Measurements from ENCODE around the gene MEGF11. TPM values are rescaled to one million over a fixed set of nuclear protein-coding genes. Genes with fewer than 3 reads are reported as not detected.

MEGF11 gene
- total RNA-seq, 2 experiments from 2014 or later, result 3.3 to 6.8 TPM

- Histone ChIP-seq H3K9me2 (ENCODE audit: insufficient read depth, low read length) (no peaks in the 10 kb centered on the region), H2AFZ (ENCODE audit: low read length) (no peak overlapping the region), H4K20me1 (ENCODE audit: insufficient read depth, low read length) (no peaks in the 10 kb centered on the region), H3K9me3 (ENCODE audit: low read length) (no peaks in the 10 kb centered on the region), H3K4me1 (ENCODE audit: insufficient read depth, low read length, poor library complexity, severe bottlenecking) (peaks cover 11% of the 10 kb centered on the region), H3K36me3 (ENCODE audit: insufficient read depth, low read length) (no peaks in the 10 kb centered on the region), H3K79me2 (ENCODE audit: insufficient read depth, low read depth, low read length) (no peaks in the 10 kb centered on the region), H3K4me3 (ENCODE audit: low read depth, low read length, poor library complexity, severe bottlenecking) (no peak overlapping the region), H3K27ac (ENCODE audit: low read depth, low read length, poor library complexity, severe bottlenecking) (no peak overlapping the region), H3K4me2 (ENCODE audit: low read length) (no peak overlapping the region)
- no peak for TF ChIP-seq CTCF (conservative IDR thresholded peaks at IDR 0.05; ENCODE audit: low read length)
- no peak for TF ChIP-seq EZH2phosphoT487 (IDR thresholded peaks at IDR 0.05; ENCODE audit: borderline replicate concordance, low read depth, low read length)
- no peak for DNase-seq (ENCODE audit: low spot score)
- POLR2A ChIA-PET, result no interaction called here
- CTCF ChIA-PET (ENCODE audit: unreplicated experiment), result no interaction called here
- BruUV-seq (replicated peaks), result no TSS peak
- intact Hi-C loops (cut with micrococcal nuclease; ENCODE audit: unreplicated experiment), result no loop called here
Observed at GRCh38 chr15:66120422-66120821, 133.1 kb downstream of the MEGF11 start.

- CTCF ChIA-PET (ENCODE audit: unreplicated experiment), result no interaction called here
- H3K36me3 ChIP-seq (ENCODE audit: insufficient read depth, low read length), result no peaks in the 10 kb centered on the region
- intact Hi-C loops (cut with micrococcal nuclease; ENCODE audit: unreplicated experiment), result loop anchor here (10.0 kb wide), 1 partner anchor 167 kb away; no protein-coding TSS in a partner anchor
- H3K4me3 ChIP-seq (ENCODE audit: low read depth, low read length, poor library complexity, severe bottlenecking), result no peak overlapping the region
- no peaks in the 10 kb centered on the region for H4K20me1 ChIP-seq (ENCODE audit: insufficient read depth, low read length)
- H2AFZ ChIP-seq (ENCODE audit: low read length), result no peak overlapping the region
- no peaks in the 10 kb centered on the region for H3K9me3 ChIP-seq (ENCODE audit: low read length)
- no peak for DNase-seq (ENCODE audit: low spot score)
- H3K4me2 ChIP-seq (ENCODE audit: low read length), result no peak overlapping the region
- H3K9me2 ChIP-seq (ENCODE audit: insufficient read depth, low read length), result no peaks in the 10 kb centered on the region
- no peak for TF ChIP-seq EZH2phosphoT487 (IDR thresholded peaks at IDR 0.05; ENCODE audit: borderline replicate concordance, low read depth, low read length)
- no peak for TF ChIP-seq CTCF (conservative IDR thresholded peaks at IDR 0.05; ENCODE audit: low read length)
- BruUV-seq (replicated peaks), result no TSS peak
- H3K79me2 ChIP-seq (ENCODE audit: insufficient read depth, low read depth, low read length), result no peaks in the 10 kb centered on the region
- H3K4me1 ChIP-seq (ENCODE audit: insufficient read depth, low read length, poor library complexity, severe bottlenecking), result peaks cover 33% of the 10 kb centered on the region
- POLR2A ChIA-PET, result no interaction called here
- no peak overlapping the region for H3K27ac ChIP-seq (ENCODE audit: low read depth, low read length, poor library complexity, severe bottlenecking)
Observed at GRCh38 chr15:66117841-66118240, 135.7 kb downstream of the MEGF11 start.

- Histone ChIP-seq H3K4me1 (ENCODE audit: insufficient read depth, low read length, poor library complexity, severe bottlenecking) (peaks cover 33% of the 10 kb centered on the region), H3K36me3 (ENCODE audit: insufficient read depth, low read length) (no peaks in the 10 kb centered on the region), H2AFZ (ENCODE audit: low read length) (peak overlapping the region; percentile 53; the same call in 1 of the 2 replicates), H4K20me1 (ENCODE audit: insufficient read depth, low read length) (no peaks in the 10 kb centered on the region), H3K79me2 (ENCODE audit: insufficient read depth, low read depth, low read length) (no peaks in the 10 kb centered on the region), H3K4me2 (ENCODE audit: low read length) (peak overlapping the region; percentile 18; the same call in 1 of the 2 replicates), H3K4me3 (ENCODE audit: low read depth, low read length, poor library complexity, severe bottlenecking) (no peak overlapping the region), H3K9me3 (ENCODE audit: low read length) (no peaks in the 10 kb centered on the region), H3K9me2 (ENCODE audit: insufficient read depth, low read length) (no peaks in the 10 kb centered on the region), H3K27ac (ENCODE audit: low read depth, low read length, poor library complexity, severe bottlenecking) (no peak overlapping the region)
- POLR2A ChIA-PET, result interaction anchor here (0.6 to 2.1 kb wide), 3 partner anchors 70 to 483 kb away, joined by 3 to 5 read pairs (median 4); no protein-coding TSS in a partner anchor
- CTCF ChIA-PET (ENCODE audit: unreplicated experiment), result interaction anchor here (0.6 kb wide), 2 partner anchors 173 to 177 kb away, joined by 3 to 4 read pairs; no protein-coding TSS in a partner anchor
- TF ChIP-seq EZH2phosphoT487 (IDR thresholded peaks at IDR 0.05; ENCODE audit: borderline replicate concordance, low read depth, low read length) (no peak), CTCF (conservative IDR thresholded peaks at IDR 0.05; ENCODE audit: low read length) (peak; percentile 56; the same call in 1 of the 2 replicates)
- intact Hi-C loops (cut with micrococcal nuclease; ENCODE audit: unreplicated experiment), result loop anchor here (10.0 kb wide), 1 partner anchor 169 kb away; no protein-coding TSS in a partner anchor
- BruUV-seq (replicated peaks), result no TSS peak
- DNase-seq (ENCODE audit: low spot score), result peak; percentile 57
Observed at GRCh38 chr15:66115568-66116206, 137.9 kb downstream of the MEGF11 start.
